ENCODE results near the gene ERMARD.

ERMARD gene

GRCh38 chr6:169751242-169752073, at the start of gene ERMARD, which contains the start of gene DYNLT2:
Gene ERMARD, plus strand, starts transcription at chr6:169751622. Its CDS starts 36 bp downstream, at chr6:169751658.
Gene DYNLT2, minus strand, starts transcription at chr6:169751572. Its CDS starts 114 bp downstream, at chr6:169751458.
- DNase-seq, result peak; percentile 92

- DNase-seq, result peak; percentile 97
Observed at GRCh38 chr6:169701954-169702839, 49.2 kb upstream of the ERMARD start, which contains the start of the genes C6orf120 and WDR27. Gene C6orf120, plus strand, starts transcription at chr6:169702126. Its CDS starts 334 bp downstream, at chr6:169702460. Gene WDR27, minus strand, starts transcription at chr6:169702029. Its CDS starts 13,024 bp downstream, at chr6:169689005.

DNA sequence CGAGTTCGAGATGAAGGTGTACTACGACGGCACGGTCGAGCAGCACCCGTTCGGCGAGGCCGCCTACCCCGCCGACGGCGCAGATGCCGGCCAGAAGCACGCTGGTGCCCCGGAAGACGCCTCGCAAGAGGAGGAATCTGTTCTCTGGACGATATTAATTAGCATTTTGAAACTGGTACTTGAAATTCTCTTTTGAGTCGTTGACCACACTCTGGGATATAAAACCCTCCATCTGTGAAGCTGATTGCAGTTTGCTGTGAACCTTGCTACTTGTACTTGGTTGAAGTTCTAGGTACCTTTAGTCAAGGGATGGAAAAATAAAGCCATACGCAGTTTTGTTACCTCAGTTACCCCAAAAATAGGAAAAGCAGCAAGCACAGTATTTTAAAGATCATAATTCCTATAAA, 48.6 kb upstream of the ERMARD start:
- no peak for DNase-seq

GRCh38 chr6:169707772-169708171, 43.6 kb upstream of the ERMARD start:
- no peak for DNase-seq

DNA sequence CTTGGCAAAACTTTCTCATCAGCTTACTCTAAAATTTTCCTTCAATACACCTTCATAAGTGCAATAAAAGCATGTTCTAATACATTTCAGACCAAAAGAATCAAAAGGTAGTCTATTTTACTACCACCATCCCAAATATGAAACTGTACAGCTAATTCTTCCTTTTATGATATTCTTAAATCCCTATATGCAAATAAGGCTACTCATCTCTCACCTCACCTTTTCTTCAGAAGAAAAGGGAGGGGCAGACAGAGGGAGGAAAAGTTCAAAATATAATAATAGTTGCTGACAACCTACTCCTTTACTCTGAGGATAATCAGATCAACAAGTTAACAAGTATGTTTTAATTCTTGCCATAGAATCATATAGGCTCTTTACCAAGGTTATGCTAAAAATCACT, 42.1 kb upstream of the ERMARD start:
- DNase-seq, result no peak

DNA sequence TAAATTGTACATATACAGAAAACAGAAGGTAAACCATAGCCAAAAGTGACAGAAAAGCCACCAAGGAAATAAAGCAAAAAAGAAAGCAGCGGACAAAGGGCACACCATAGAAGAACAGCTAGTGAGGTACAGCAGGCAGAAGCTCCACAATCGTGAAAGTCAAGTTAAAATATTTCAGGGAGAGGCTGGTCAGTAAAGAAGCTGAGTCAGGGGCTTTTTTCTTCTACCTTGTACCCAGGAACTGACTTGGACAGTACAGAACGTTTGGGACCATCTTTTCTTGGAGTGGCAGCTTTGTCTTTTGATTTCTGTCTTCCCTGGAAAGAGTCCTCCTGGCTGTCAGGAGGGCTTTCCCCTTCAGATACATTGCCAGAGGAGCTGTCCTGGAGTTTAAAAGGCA, 41.4 kb upstream of the ERMARD start:
- no peak for DNase-seq

DNA sequence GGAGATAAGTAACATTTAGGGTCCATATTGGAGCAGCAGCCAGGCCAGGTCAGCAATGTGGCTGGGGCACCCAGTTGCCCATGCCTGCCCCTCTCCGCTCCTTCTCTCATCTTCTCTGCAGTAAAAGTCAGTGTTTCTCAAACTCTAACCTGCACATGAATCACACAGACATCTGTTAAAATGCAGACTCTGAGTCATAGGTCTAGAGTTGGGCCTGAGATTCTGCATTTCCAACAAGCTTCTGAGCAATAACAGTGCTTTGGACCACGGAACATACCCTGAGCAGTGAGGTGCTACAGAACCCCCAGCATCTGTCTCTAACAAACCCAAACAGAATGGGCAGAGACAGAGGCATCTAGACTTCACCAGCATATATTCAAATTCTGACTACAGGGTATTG, 37.2 kb upstream of the ERMARD start:
- DNase-seq, result no peak

GRCh38 chr6:169714595-169714994, 36.8 kb upstream of the ERMARD start:
- DNase-seq, result no peak

DNA sequence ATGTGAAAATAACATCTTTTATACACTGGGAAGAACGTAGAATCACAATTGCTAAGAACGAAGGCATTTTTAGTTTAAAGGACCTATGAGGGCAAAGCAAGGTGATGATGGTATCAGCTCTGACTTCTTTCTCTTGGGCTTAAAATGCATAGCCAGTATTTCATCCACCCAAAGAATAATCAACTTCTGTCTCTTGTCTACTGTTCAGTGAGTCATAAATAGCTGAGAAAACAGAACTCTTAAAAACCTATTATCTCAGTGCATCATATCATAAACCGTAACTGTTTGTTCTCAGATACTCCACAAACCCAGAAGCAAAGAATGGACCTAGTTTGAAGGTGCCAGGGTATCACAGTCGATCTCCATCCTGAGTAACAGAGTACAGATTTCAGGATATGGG, 32.3 kb upstream of the ERMARD start:
- no peak for DNase-seq

- DNase-seq, result no peak
Observed at GRCh38 chr6:169720207-169720855, 31.1 kb upstream of the ERMARD start.

DNA sequence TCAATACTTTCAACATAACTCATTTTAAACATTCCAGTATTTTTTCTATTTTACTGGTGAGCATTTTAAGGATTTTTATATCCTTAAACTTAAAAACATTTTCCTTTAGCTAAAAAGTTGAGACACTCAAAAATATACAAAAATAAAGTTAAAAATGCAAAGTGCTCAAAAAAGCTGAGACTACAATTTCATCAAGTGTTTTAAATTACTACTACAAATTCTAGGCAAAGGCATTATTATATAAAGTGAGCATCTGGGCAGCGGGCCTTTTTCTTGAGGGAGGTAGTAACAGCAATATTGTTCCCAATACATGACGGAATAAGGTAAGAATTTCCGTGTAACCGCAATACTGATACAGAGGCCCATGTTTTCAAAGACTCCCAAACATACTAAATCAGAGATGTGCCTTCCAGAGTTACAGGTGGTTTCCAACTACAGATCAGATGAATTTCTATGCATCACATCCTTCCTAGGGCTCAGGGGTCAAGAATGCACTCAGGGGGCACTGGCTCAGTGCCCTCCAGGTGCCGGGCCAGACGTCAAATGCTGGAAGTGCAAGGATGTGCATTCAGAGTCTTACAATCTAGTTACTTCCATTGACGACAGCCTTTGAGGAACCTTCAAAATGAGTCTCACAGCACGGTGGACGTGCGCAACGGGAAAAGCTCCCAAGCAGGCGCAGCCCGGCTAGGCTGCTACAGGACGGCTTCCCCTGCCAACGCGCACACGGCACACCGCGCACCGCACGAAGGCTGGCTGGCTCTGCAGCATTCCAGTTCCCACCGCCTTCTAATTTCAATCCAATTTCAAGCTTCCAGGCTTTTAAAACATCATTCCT, 28.8 kb upstream of the ERMARD start:
- peak; percentile 34 for DNase-seq

DNA sequence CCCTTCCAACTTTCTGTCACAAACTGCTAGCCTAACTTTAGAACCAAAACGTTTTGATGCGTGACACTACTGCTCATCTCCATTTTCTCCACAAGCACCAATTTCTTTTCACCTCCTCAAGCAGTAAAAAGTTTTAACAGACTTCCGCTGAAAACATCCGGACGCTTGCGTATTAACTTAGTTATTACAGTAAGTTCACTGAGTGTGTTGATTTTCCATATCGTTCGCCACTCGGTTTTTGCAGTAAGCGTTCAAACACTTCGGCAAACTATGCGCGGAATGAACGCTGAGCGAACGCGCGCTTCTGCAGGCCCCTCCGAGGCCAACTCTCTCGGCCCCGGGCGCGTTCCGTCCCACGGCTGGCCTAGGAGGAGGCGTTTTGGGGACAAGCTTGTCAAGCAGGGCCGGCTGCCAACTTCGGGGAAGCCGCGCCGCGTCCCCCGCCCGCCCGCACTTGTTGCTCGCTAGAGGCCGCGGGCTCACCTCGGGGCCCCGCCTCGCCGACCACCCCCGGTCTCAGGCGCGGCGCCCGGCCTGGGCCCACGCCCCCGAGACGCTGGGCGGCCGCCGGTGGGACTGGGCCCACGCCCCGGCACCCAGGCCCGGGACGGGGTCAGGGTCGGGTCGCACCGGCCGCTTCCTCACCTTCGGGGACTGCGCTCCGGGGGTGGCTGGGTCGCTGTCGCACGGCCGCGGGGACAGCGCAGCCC, 28.1 kb upstream of the ERMARD start:
- peak; percentile 63 for DNase-seq

DNA sequence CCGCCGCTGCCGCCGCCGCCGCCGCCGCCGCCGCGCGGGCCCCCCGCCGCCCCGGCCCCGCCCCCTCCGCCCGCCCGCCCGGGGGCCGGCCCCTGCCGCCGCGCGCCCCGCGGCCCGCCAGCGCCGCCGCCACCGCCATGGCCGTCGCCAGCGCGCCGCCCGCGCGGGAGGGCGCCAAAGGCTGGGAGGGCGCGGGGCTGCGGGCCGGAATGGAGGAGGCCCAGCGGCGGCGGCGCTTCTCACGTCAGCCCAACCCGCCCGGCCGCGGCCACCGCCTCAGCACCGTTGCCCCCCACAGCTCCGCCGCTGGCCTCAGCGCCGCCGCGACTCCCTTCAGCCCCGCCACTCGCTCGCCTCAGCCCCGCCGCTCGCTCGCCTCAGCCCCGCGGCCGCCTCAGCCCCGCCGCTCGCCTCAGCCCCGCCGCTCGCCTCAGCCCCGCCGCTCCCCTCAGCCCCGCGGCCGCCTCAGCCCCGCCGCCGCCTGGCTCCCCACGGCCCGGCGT, 27.4 kb upstream of the ERMARD start:
- peak; percentile 34 for DNase-seq

- peak; percentile 71 for DNase-seq
Observed at GRCh38 chr6:169724494-169725124, 26.8 kb upstream of the ERMARD start, which contains the start of gene PHF10. Gene PHF10, minus strand, starts transcription at chr6:169724500. Its CDS starts 569 bp downstream, at chr6:169723931.

GRCh38 chr6:169725125-169726048, 26.0 kb upstream of the ERMARD start:
- peak; percentile 50 for DNase-seq

GRCh38 chr6:169726049-169726400, 25.4 kb upstream of the ERMARD start:
- DNase-seq, result no peak

DNA sequence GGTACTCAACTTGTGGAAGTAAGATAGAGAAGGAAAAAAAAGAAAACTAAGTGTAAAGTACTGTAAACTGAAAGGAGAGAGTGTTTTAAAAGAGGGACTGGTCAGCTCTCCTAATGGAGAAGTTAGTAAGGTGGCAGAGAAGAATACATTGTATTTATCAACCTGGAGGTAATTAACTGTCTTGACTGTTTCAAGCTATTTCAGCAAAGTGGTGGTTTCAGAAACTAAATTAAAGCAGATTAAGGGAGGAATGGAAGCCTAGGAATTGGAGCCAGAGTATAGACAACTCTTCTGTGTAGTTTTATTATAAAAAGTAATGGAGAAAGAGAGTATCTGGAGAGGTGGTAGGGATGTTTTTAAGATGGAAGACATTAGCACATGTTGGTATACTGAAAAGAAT, 24.5 kb upstream of the ERMARD start:
- DNase-seq, result no peak

DNA sequence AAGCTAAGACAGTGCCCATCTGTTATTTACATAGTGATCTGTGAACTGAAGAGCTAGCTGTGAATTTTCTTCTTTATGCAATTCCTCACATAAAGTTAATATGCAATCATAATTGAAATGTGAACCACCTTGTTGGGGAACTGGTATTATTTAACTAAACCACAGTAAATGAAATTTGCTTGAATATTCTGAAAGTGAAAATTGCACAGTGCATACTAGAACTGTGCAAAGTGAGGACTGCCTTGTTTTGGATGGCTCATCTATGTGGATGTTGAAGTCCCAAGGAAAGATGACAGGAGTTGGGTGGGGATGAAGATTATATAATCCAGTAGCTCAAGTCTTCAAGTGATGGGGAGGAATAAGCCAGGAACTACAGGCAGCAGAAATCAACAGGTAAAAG, 21.5 kb upstream of the ERMARD start:
- no peak for DNase-seq

DNA sequence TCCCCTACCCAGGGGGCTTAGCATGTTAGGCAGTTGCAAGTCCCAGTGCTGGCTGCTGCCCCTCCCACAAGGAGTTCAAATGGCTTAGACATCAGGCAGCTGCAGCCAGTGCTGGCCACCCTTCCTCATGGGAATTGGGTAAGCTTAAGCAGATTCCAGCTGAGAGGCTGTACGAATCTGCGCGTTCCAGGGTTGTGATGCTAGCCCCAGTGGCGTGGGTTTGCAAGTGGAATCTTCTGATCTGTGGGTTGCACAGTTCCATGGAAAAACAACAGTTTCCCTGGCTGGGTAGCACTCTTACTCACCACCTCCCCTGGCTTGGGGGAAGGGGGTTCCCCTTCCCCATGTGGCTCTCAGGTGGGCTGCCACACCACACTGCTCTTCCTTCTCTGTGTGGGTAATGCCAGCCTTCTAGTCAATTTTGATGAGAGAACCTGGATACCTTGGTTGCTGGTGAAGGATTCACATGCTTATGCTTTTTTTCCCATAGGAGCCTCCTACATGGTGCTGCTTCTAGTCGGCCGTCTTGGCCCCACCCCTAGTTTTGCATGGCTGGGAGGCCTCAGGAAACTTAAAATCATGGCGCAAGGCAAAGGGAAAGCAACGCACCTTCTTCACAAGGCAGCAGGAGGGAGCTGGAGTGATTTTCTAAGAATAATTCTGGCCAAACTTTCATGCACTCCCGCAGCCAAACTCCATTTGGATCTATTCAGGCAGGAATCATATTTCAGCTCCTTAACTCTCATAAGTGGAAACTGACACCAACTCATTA, 13.0 kb upstream of the ERMARD start:
- DNase-seq, result no peak

All from CD4-positive, alpha-beta T cell treated with Interleukin-15 for 1 hour (primary cell).